Ishikawa (cell line): Measurements from ENCODE around the gene MAP3K13.

Experiments used
- CREB1 ChIP-seq: IDR thresholded peaks from 2 replicates; pipeline ENCODE4 v1.6.1; 2012; ENCODE audit warnings: low read depth
- EP300 ChIP-seq: IDR thresholded peaks from 2 replicates; pipeline ENCODE4 v1.6.1; 2012; ENCODE audit warnings: borderline replicate concordance
- FOXM1 ChIP-seq: IDR thresholded peaks from 2 replicates; pipeline ENCODE4 v1.6.1; 2012; ENCODE audit warnings: low read depth, borderline replicate concordance
- NFIC ChIP-seq: IDR thresholded peaks from 2 replicates; pipeline ENCODE4 v1.6.1; 2012
- RAD21 ChIP-seq: IDR thresholded peaks from 2 replicates; pipeline ENCODE4 v1.6.1; 2012; ENCODE audit warnings: low read depth
- TAF1 ChIP-seq: IDR thresholded peaks from 2 replicates; pipeline ENCODE4 v1.6.1; 2012; ENCODE audit warnings: low read depth, mild to moderate bottlenecking
- TEAD4 ChIP-seq: IDR thresholded peaks from 2 replicates; pipeline ENCODE4 v1.6.1; 2012
- YY1 ChIP-seq: IDR thresholded peaks from 2 replicates; pipeline ENCODE4 v1.6.1; 2012; ENCODE audit warnings: low read depth
- ZBTB7A ChIP-seq: IDR thresholded peaks from 2 replicates; pipeline ENCODE4 v1.6.1; 2012; ENCODE audit warnings: low read depth
- TF ChIP-seq, protein P1 (sequence below): IDR thresholded peaks from 2 replicates; pipeline ENCODE4 v1.6.1; 2012; ENCODE audit warnings: low read depth, mild to moderate bottlenecking

DNA sequence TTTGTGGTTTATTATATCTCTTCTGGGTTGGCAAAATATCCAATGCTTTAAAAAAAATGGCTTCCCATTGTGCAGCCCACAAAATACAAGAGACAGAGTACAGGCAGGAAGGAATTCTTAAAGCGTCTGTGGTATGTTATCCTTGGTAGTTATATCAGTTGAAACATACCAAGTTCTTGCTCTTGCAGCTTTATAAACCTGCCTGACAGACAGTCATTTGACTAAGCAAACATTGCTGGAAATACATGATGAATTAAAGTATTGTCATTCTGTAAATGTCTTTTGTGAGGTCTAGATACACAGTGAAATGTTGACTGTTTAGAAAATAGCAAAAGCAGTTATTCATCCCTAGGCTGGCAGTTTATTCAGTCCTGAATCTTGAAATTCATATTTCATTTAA, 44.8 kb upstream of the MAP3K13 start:
- no peak for TF ChIP-seq TEAD4
- TF ChIP-seq, protein P1, sequence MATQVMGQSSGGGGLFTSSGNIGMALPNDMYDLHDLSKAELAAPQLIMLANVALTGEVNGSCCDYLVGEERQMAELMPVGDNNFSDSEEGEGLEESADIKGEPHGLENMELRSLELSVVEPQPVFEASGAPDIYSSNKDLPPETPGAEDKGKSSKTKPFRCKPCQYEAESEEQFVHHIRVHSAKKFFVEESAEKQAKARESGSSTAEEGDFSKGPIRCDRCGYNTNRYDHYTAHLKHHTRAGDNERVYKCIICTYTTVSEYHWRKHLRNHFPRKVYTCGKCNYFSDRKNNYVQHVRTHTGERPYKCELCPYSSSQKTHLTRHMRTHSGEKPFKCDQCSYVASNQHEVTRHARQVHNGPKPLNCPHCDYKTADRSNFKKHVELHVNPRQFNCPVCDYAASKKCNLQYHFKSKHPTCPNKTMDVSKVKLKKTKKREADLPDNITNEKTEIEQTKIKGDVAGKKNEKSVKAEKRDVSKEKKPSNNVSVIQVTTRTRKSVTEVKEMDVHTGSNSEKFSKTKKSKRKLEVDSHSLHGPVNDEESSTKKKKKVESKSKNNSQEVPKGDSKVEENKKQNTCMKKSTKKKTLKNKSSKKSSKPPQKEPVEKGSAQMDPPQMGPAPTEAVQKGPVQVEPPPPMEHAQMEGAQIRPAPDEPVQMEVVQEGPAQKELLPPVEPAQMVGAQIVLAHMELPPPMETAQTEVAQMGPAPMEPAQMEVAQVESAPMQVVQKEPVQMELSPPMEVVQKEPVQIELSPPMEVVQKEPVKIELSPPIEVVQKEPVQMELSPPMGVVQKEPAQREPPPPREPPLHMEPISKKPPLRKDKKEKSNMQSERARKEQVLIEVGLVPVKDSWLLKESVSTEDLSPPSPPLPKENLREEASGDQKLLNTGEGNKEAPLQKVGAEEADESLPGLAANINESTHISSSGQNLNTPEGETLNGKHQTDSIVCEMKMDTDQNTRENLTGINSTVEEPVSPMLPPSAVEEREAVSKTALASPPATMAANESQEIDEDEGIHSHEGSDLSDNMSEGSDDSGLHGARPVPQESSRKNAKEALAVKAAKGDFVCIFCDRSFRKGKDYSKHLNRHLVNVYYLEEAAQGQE = no peak
- TF ChIP-seq EP300 = no peak
- no peak for TF ChIP-seq RAD21
- TF ChIP-seq NFIC = no peak
- TF ChIP-seq CREB1 = no peak
- no peak for TF ChIP-seq YY1
- no peak for TF ChIP-seq ZBTB7A
- TF ChIP-seq TAF1 = no peak
- TF ChIP-seq FOXM1 = no peak
